H1 (cell line): ENCODE results near the gene KMT5B. TPM values are rescaled to one million over a fixed set of nuclear protein-coding genes. Genes with fewer than 3 reads are reported as not detected.

Experiments used
- CHD1 ChIP-seq: IDR thresholded peaks from 2 replicates; pipeline ENCODE4 v1.6.1; 2012; ENCODE audit warnings: low read depth, low read length, improper control_type of control experiment
- CTBP2 ChIP-seq: IDR thresholded peaks from 2 replicates; pipeline ENCODE4 v1.7.0; 2011; ENCODE audit warnings: borderline replicate concordance, mild to moderate bottlenecking, moderate library complexity, mixed read lengths, low read length; ENCODE audit not compliant: insufficient read depth, insufficient read length
- MAX ChIP-seq: IDR thresholded peaks from 2 replicates; pipeline ENCODE4 v1.6.1; 2012; ENCODE audit warnings: inconsistent platforms
- NANOG ChIP-seq: IDR thresholded peaks from 2 replicates; pipeline ENCODE4 v1.6.1; 2011; ENCODE audit warnings: low read length, low read depth, mild to moderate bottlenecking, inconsistent platforms; ENCODE audit not compliant: insufficient read depth, poor library complexity, severe bottlenecking
- RBBP5 ChIP-seq: IDR thresholded peaks from 2 replicates; pipeline ENCODE4 v1.7.1; 2012; ENCODE audit warnings: low read depth, mild to moderate bottlenecking, inconsistent platforms, low read length, moderate library complexity, borderline replicate concordance
- RNF2 ChIP-seq: fragments of 200-900, 300-1000 bp; sonication (generic); IDR thresholded peaks from 2 replicates; pipeline ENCODE4 v1.7.1; 2016; ENCODE audit warnings: borderline replicate concordance, low read depth, mild to moderate bottlenecking, antibody characterized with exemption, low read length; ENCODE audit not compliant: poor library complexity, severe bottlenecking; ENCODE audit errors: missing control alignments
- TEAD4 ChIP-seq: IDR thresholded peaks from 2 replicates; pipeline ENCODE4 v1.6.1; 2012; ENCODE audit warnings: low read depth, low read length, inconsistent platforms, mixed read lengths
- polyA plus RNA-seq, 7 experiments: library from polyadenylated mRNA; depleted of rRNA in 3 of 7; stranded (reverse) in 5 of 7; unstranded in 2 of 7; fragments of >200 nt in 5 of 7; fragments of 200-250 nt in 2 of 7; gene quantifications; 1 replicate in 5 of 7; 2 replicates in 1 of 7; 4 replicates in 1 of 7; pipeline versions ENCODE4 v1.2.1 to v1.2.3, GENCODE V29; 2011 to 2013; ENCODE audit warnings: missing spikeins in 2 of 7, mixed read lengths in 2 of 7
- total RNA-seq: library from RNA; stranded (reverse); fragmentation: NEBNext Ultra II Directional; extraction: Animal tissue kit (Norgen Biotek cat#: 25700); gene quantifications from 2 replicates; pipeline ENCODE4 v1.2.1, GENCODE V29; 2021

The KMT5B gene
- total and polyA plus RNA-seq, 2 of the 8 experiments (the other 6 are each of a cell fraction or from before 2014, with no cell fraction given), result 11.0 to 40.8 TPM

DNA sequence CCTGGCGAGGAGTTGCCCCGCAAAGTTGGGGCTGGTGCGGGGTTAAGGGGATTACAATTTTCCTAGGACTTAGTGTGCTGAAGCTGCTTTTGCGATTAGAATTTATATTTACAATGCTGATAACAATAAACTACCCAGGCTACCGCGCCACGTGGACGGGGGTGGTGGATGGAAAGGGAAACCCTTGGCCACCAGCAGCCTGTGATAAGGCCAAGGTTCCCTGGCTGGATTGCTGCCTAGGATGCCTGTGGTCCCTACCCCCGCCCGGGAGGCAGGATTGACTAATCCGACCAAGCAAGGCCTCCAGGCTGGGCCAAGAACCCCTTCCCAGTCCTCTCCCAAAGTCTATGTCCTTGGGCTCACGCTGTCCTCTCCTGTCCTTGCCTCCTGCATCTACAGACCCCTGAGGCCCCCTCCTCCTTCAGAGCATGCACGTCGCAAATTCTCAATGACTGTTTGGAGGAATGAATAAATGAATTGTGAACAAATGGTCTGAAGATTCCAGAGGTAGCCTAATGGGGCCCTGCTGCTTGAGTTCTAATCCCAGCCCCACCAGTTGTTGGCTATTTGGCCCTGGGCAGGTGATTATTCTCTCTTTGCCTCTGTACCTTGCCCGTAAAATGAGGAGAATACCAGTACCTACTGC lies 84.3 kb downstream of the KMT5B start (continued):
- TF ChIP-seq RNF2 (no peak), TEAD4 (no peak), NANOG (no peak), CTBP2 (no peak), MAX (peak; percentile 88), CHD1 (no peak), RBBP5 (no peak)
